ENCODE results near the gene TMTC2. TPM values are rescaled to one million over a fixed set of nuclear protein-coding genes. Genes with fewer than 3 reads are reported as not detected.

TMTC2 gene
- total RNA-seq, 4 donors from 2014 or later, result 18.8 to 30.7 (median 21.0) TPM

GRCh38 chr12:82695531-82695930 is 8.8 kb downstream of the TMTC2 start:
- DNase-seq, result no peak
- no peaks in the 10 kb centered on the region for H3K9me3 ChIP-seq
- H3K36me3 ChIP-seq, result no peaks in the 10 kb centered on the region
- intact Hi-C loops (cut with DNase I), result no loop called here
- H3K27ac ChIP-seq, result no peak overlapping the region
- H3K27me3 ChIP-seq, result no peaks in the 10 kb centered on the region
- no peak overlapping the region for H3K4me3 ChIP-seq (replicated peaks in 1 of 3)
- TF ChIP-seq POLR2A (IDR thresholded peaks at IDR 0.05) (no peak), CTCF (IDR thresholded peaks at IDR 0.05) (no peak)
- 71 to 82% methylated on average over 2 of the region's 2 CpGs for WGBS, 2 donors
- H3K4me1 ChIP-seq, result peaks cover 0 to 5% of the 10 kb centered on the region in 2 donors

GRCh38 chr12:82696543-82696942 is 9.8 kb downstream of the TMTC2 start:
- DNase-seq, result no peak
- H3K4me3 ChIP-seq (replicated peaks in 1 of 3), result no peak overlapping the region
- intact Hi-C loops (cut with DNase I), result no loop called here
- H3K4me1 ChIP-seq, result peaks cover 0 to 5% of the 10 kb centered on the region in 2 donors
- TF ChIP-seq CTCF (IDR thresholded peaks at IDR 0.05), result no peak
- no peak for TF ChIP-seq POLR2A (IDR thresholded peaks at IDR 0.05)
- no peaks in the 10 kb centered on the region for H3K36me3 ChIP-seq
- no peaks in the 10 kb centered on the region for H3K9me3 ChIP-seq
- no peaks in the 10 kb centered on the region for H3K27me3 ChIP-seq
- H3K27ac ChIP-seq, result no peak overlapping the region

GRCh38 chr12:82698708-82699564 is 12.2 kb downstream of the TMTC2 start:
- no peak for DNase-seq
- no peak overlapping the region for H3K4me3 ChIP-seq (replicated peaks in 1 of 3)
- intact Hi-C loops (cut with DNase I), result no loop called here
- H3K9me3 ChIP-seq, result no peaks in the 10 kb centered on the region
- H3K36me3 ChIP-seq, result no peaks in the 10 kb centered on the region
- peaks cover 0 to 5% of the 10 kb centered on the region in 2 donors for H3K4me1 ChIP-seq
- TF ChIP-seq POLR2A (IDR thresholded peaks at IDR 0.05) (peak in 1 of 2 donors; percentile 11), CTCF (IDR thresholded peaks at IDR 0.05) (no peak)
- WGBS, 2 donors, result 66 to 67% methylated on average over 12 of the region's 12 CpGs
- peak overlapping the region in 2 of 3 donors; percentile 52 to 62 for H3K27ac ChIP-seq
- H3K27me3 ChIP-seq, result no peaks in the 10 kb centered on the region

GRCh38 chr12:82705774-82706173 is 19.1 kb downstream of the TMTC2 start:
- H3K36me3 ChIP-seq, result no peaks in the 10 kb centered on the region
- H3K27me3 ChIP-seq, result no peaks in the 10 kb centered on the region
- DNase-seq, result peak; percentile 67 to 69
- H3K27ac ChIP-seq, result peak overlapping the region in 1 of 3 donors; percentile 22
- TF ChIP-seq POLR2A (IDR thresholded peaks at IDR 0.05) (no peak), CTCF (IDR thresholded peaks at IDR 0.05) (no peak)
- H3K4me1 ChIP-seq, result peaks cover 11 to 20% of the 10 kb centered on the region in 2 donors
- intact Hi-C loops (cut with DNase I), result no loop called here
- H3K4me3 ChIP-seq (replicated peaks in 1 of 3), result no peak overlapping the region
- WGBS, 2 donors, result 58 to 61% methylated on average over 3 of the region's 3 CpGs
- H3K9me3 ChIP-seq, result no peaks in the 10 kb centered on the region
